ENCODE data around the gene APOBEC2. TPM values are rescaled to one million over a fixed set of nuclear protein-coding genes. Genes with fewer than 3 reads are reported as not detected.

Gene APOBEC2
- total RNA-seq, 2 experiments from 2014 or later: not detected

DNA sequence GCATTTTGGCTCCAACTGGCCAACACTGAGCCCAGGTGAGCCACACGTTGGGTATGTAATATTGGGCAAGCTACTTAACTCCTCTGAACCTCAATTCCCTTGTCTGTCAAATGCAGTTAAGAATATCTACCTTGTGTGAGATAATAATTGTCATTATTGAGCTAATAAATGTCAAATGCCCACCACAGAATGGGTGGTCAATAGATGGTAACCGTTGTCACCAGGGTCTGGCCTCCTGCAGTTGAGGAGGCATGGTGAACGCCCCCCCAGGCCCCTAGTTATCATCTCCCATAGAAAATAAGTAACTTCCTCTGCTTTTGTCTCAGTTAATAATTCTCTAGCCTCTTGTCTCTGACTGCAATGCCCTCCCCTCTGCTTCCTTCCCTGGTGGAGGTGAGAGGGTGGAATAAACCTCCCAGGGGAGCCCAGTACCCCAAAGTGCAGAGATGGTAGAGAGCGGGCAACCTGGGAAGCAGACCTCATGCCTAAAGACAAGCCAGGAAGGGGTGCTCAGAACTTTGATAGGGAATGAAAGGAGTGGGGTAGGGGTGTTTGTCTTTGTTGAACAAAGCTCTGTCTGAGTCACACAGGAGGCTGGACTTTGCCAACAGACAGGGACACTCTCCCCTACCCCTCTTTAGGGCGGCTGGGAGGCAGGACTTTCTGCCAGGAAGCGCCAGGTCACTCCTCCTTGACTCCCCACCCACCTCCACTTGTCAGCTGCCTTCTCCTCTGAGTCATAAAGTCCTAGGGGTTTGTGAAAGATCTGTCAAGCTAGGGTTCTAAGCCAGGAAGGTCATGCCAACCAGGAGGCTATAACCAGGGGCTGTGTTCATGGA lies 12.7 kb upstream of the APOBEC2 start:
- peaks cover 6% of the 10 kb centered on the region for H3K4me1 Mint-ChIP-seq (ENCODE audit: low read depth)
- peaks cover 4% of the 10 kb centered on the region for H3K36me3 Mint-ChIP-seq (ENCODE audit: low read depth)
- no peak overlapping the region for H3K27ac Mint-ChIP-seq
- Histone ChIP-seq H3K27me3 (ENCODE audit: control insufficient read depth in 1 of 2, insufficient read depth in 2 of 2, low read length in 2 of 2) (no peaks in the 10 kb centered on the region), H3K9me3 (ENCODE audit: control insufficient read depth in 1 of 2, insufficient read depth in 1 of 2, low read length in 2 of 2) (no peaks in the 10 kb centered on the region), H3K4me3 (ENCODE audit: low read length) (no peak overlapping the region), H3K27ac (ENCODE audit: low read depth in 1 of 2, low read length in 2 of 2) (no peak overlapping the region), H3K4me1 (ENCODE audit: insufficient read depth, low read length) (no peaks in the 10 kb centered on the region), H3K36me3 (ENCODE audit: insufficient read depth, low read length) (no peaks in the 10 kb centered on the region)
- CTCF ChIA-PET: no interaction called here
- no peaks in the 10 kb centered on the region for H3K27me3 Mint-ChIP-seq
- no peak overlapping the region for H3K4me3 Mint-ChIP-seq
- no peaks in the 10 kb centered on the region for H3K9me3 Mint-ChIP-seq
- TF ChIP-seq, protein P1, sequence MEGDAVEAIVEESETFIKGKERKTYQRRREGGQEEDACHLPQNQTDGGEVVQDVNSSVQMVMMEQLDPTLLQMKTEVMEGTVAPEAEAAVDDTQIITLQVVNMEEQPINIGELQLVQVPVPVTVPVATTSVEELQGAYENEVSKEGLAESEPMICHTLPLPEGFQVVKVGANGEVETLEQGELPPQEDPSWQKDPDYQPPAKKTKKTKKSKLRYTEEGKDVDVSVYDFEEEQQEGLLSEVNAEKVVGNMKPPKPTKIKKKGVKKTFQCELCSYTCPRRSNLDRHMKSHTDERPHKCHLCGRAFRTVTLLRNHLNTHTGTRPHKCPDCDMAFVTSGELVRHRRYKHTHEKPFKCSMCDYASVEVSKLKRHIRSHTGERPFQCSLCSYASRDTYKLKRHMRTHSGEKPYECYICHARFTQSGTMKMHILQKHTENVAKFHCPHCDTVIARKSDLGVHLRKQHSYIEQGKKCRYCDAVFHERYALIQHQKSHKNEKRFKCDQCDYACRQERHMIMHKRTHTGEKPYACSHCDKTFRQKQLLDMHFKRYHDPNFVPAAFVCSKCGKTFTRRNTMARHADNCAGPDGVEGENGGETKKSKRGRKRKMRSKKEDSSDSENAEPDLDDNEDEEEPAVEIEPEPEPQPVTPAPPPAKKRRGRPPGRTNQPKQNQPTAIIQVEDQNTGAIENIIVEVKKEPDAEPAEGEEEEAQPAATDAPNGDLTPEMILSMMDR (IDR thresholded peaks at IDR 0.05): no peak
- POLR2A ChIA-PET: interaction anchor here (0.9 kb wide), 1 partner anchor 10 kb away, joined by 3 read pairs; no protein-coding TSS in a partner anchor
- DNase-seq (no peak), ATAC-seq (ENCODE audit: poor library complexity) (no peak)
- intact Hi-C loops (cut with DNase I, micrococcal nuclease): no loop called here

DNA sequence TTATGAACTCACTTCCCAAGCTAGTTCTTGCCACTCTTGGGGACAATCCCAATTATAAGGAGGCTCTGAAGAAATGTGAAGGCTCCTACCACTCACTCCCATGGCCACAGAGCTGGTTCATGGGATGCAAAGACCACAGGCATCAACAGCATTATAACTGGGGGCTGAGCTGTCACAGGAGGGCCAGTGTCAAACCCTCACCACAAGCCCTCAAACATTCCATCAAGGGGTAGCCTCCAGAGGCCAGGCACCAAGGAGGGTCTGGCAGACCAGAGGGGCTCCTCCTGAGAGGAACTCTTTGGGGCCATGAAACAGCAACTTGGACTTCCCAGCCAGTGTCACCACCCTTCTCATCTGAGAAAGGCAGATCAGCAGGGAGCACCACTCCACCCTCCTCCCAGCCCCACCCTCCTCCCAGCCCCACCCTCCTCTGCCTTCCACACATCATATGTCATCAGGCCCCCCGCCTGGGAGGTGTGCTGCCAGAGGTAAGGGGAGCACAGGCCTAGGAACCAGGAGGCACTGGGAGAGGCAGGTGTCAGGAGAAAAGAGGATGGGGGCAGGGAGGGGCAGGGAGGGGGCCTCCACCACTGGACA lies 12.0 kb upstream of the APOBEC2 start:
- peaks cover 4% of the 10 kb centered on the region for H3K36me3 Mint-ChIP-seq (ENCODE audit: low read depth)
- Histone ChIP-seq H3K36me3 (ENCODE audit: insufficient read depth, low read length) (no peaks in the 10 kb centered on the region), H3K27me3 (ENCODE audit: control insufficient read depth in 1 of 2, insufficient read depth in 2 of 2, low read length in 2 of 2) (no peaks in the 10 kb centered on the region), H3K9me3 (ENCODE audit: control insufficient read depth in 1 of 2, insufficient read depth in 1 of 2, low read length in 2 of 2) (no peaks in the 10 kb centered on the region), H3K4me3 (ENCODE audit: low read length) (no peak overlapping the region), H3K4me1 (ENCODE audit: insufficient read depth, low read length) (no peaks in the 10 kb centered on the region), H3K27ac (ENCODE audit: low read depth in 1 of 2, low read length in 2 of 2) (no peak overlapping the region)
- no peaks in the 10 kb centered on the region for H3K9me3 Mint-ChIP-seq
- ATAC-seq (ENCODE audit: poor library complexity) (no peak), DNase-seq (no peak)
- intact Hi-C loops (cut with DNase I, micrococcal nuclease): no loop called here
- ChIA-PET POLR2A (no interaction called here), CTCF (no interaction called here)
- no peaks in the 10 kb centered on the region for H3K27me3 Mint-ChIP-seq
- H3K4me3 Mint-ChIP-seq: no peak overlapping the region
- TF ChIP-seq, protein P1 (IDR thresholded peaks at IDR 0.05): no peak
- peaks cover 6% of the 10 kb centered on the region for H3K4me1 Mint-ChIP-seq (ENCODE audit: low read depth)
- no peak overlapping the region for H3K27ac Mint-ChIP-seq

DNA sequence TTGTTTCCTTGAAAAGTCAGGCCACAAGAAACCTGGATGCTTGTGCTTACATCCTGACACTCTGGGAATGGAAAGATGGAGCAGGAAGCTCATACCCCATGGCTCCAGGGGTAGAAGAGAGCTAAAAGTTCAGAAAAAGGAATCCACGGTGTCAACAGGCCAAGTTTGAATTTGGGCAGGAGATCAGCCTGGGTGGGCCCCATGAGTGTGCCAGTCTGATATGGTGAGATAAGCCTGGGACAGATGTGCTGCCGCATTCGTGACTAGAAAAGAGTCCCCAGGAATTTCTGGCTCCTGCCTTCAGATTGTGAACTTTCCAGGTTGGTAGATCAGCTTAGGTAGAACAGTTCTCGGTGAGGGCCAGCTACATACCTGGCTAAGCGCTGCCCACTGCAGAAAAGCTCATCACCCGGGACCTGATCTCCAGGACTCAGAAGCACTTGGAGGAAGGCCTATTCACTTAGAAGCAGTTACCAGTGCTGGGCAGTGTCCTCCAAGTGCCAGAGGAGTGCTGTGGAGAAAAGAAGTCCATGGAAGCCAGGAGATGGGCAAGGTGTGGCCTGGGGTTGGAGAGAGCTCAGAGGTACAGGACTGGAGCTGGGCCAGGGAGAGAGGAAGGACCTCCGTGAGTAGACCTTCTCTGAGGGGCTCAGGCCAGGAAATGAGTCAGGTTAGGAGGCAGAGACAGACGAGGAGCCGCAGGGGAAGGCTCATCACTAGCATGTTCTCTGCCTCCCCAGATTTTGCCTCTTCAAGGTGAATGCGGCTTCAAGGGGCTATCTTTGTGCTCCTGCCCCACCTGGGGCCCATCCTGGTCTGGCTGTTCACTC lies 10.6 kb upstream of the APOBEC2 start, which contains the start of gene TSPO2:
TSPO2 (plus strand) TSS at position 242 of the 830 bp plus-strand sequence; CDS start at position 761, 519 bp downstream.
- H3K4me3 ChIP-seq (ENCODE audit: low read length): no peak within 1 kb of the TSS
- H3K36me3 ChIP-seq (ENCODE audit: insufficient read depth, low read length): peaks cover 3% of the 10 kb centered on the region
- ChIA-PET CTCF (no interaction called here), POLR2A (no interaction called here)
- intact Hi-C loops (cut with DNase I, micrococcal nuclease): no loop called here
- Mint-ChIP-seq H3K27ac (no peak within 1 kb of the TSS), H3K4me3 (no peak within 1 kb of the TSS), H3K9me3 (no peaks in the 10 kb centered on the region), H3K27me3 (no peaks in the 10 kb centered on the region), H3K4me1 (ENCODE audit: low read depth) (peaks cover 6% of the 10 kb centered on the region), H3K36me3 (ENCODE audit: low read depth) (peaks cover 4% of the 10 kb centered on the region)
- H3K27ac ChIP-seq (ENCODE audit: low read depth in 1 of 2, low read length in 2 of 2): no peak within 1 kb of the TSS
- H3K9me3 ChIP-seq (ENCODE audit: control insufficient read depth in 1 of 2, insufficient read depth in 1 of 2, low read length in 2 of 2): no peaks in the 10 kb centered on the region
- TF ChIP-seq, protein P1 (IDR thresholded peaks at IDR 0.05): no peak
- no peaks in the 10 kb centered on the region for H3K27me3 ChIP-seq (ENCODE audit: control insufficient read depth in 1 of 2, insufficient read depth in 2 of 2, low read length in 2 of 2)
- no peaks in the 10 kb centered on the region for H3K4me1 ChIP-seq (ENCODE audit: insufficient read depth, low read length)
- DNase-seq (no peak), ATAC-seq (ENCODE audit: poor library complexity) (no peak)

Measured in CD4-positive, alpha-beta T cell (primary cell).